A549 (cell line): ENCODE results near the gene HTRA2. TPM values are rescaled to one million over a fixed set of nuclear protein-coding genes. Genes with fewer than 3 reads are reported as not detected.

Experiments used
- ATAC-seq, 2 experiments: fragments of 200-7000 bp in 1 of 2; fragments of >200 bp in 1 of 2; cut with Nextera tagmentation in 1 of 2; cut with Tn5 transposase in 1 of 2; 3 replicates each; pipeline versions ENCODE4 v1.8.0 to v1.9.1; 2018 to 2020; ENCODE audit warnings: mild to moderate bottlenecking in 1 of 2, moderate library complexity in 1 of 2
- CTCF ChIA-PET: fragments of 300-600 bp; sonication (Branson Sonifier 250); formaldehyde crosslinking; extraction: SDS; loops from one replicate; lab custom pipeline; 2021; ENCODE audit warnings: antibody characterized with exemption, inconsistent platforms; lab: Yijun Ruan, JAX
- POLR2A ChIA-PET: fragments of 350-600 bp; formaldehyde crosslinking; extraction: SDS; loops from one replicate; lab custom pipeline; 2021; ENCODE audit warnings: antibody characterized with exemption, inconsistent platforms; lab: Yijun Ruan, JAX
- DNase-seq, 2 experiments: peaks; one replicate each; pipeline versions ENCODE4 v3.0.0 to v3.0.0-alpha.2; 2011 to 2016; ENCODE audit warnings: low read depth in 1 of 2, low spot score in 1 of 2
- FAIRE-seq: peaks from 2 replicates; lab custom pipeline; 2011; peaks lifted over from hg19 to GRCh38; lab: Jason Lieb, UNC
- H3K27ac ChIP-seq, 2 experiments: fragments of >200 bp; sonication (Bioruptor Twin); formaldehyde crosslinking; 3 replicates each; pipeline ENCODE4 v1.5.1; 2016 to 2017
- H3K4me1 ChIP-seq: fragments of >200 bp; sonication (Bioruptor Twin); formaldehyde crosslinking; 3 replicates; pipeline ENCODE4 v1.6.1; 2016
- H3K4me2 ChIP-seq: fragments of >200 bp; sonication (Bioruptor Twin); formaldehyde crosslinking; 3 replicates; pipeline ENCODE4 v1.6.1; 2016
- H3K4me3 ChIP-seq: fragments of >200 bp; sonication (Bioruptor Twin); formaldehyde crosslinking; 3 replicates; pipeline ENCODE4 v1.5.1; 2016
- H3K9me3 ChIP-seq: fragments of >200 bp; sonication (Bioruptor Twin); formaldehyde crosslinking; 3 replicates; pipeline ENCODE4 v1.6.1; 2016
- ATOH8 ChIP-seq: fragments of 250-450 bp; sonication (Bioruptor Pico); IDR thresholded peaks from 2 replicates; pipeline ENCODE4 v1.5.0; 2020; ENCODE audit warnings: low read depth, mild to moderate bottlenecking, moderate library complexity
- BHLHE40 ChIP-seq: IDR thresholded peaks from 2 replicates; pipeline ENCODE4 v1.6.1; 2012; ENCODE audit warnings: low read depth, low read length, inconsistent platforms
- CBX8 ChIP-seq: fragments of 200-600 bp; sonication (generic); IDR thresholded peaks from 2 replicates; pipeline ENCODE4 v1.6.1; 2016
- E2F6 ChIP-seq: IDR thresholded peaks from 2 replicates; pipeline ENCODE4 v1.6.1; 2012; ENCODE audit warnings: low read depth, borderline replicate concordance
- EHF ChIP-seq: fragments of 250-450 bp; sonication (Bioruptor Pico); IDR thresholded peaks from 2 replicates; pipeline ENCODE4 v1.5.0; 2020; ENCODE audit warnings: mild to moderate bottlenecking
- FOXS1 ChIP-seq: fragments of 250-450 bp; sonication (Bioruptor Pico); IDR thresholded peaks from 2 replicates; pipeline ENCODE4 v1.5.0; 2020; ENCODE audit warnings: mild to moderate bottlenecking, moderate library complexity
- HDAC2 ChIP-seq: fragments of 200-600 bp; sonication (generic); IDR thresholded peaks from 2 replicates; pipeline ENCODE4 v1.6.1; 2016
- HES2 ChIP-seq: fragments of >200 bp; sonication (Bioruptor Twin); formaldehyde crosslinking; IDR thresholded peaks from 2 replicates; pipeline ENCODE4 v1.6.1; 2016
- HOXA7 ChIP-seq: fragments of 250-450 bp; sonication (Bioruptor Pico); IDR thresholded peaks from 2 replicates; pipeline ENCODE4 v1.5.0; 2020; ENCODE audit warnings: mild to moderate bottlenecking, moderate library complexity
- JUN ChIP-seq, 2 experiments: fragments of >200 bp; sonication (Bioruptor Twin); formaldehyde crosslinking; IDR thresholded peaks; 2 replicates in 1 of 2; 3 replicates in 1 of 2; pipeline ENCODE4 v1.6.1; 2016 to 2017
- MAFK ChIP-seq: fragments of 450-650 bp; IDR thresholded peaks from 2 replicates; pipeline ENCODE4 v1.6.1; 2014; ENCODE audit not compliant: partially characterized antibody
- MAX ChIP-seq: IDR thresholded peaks from 2 replicates; pipeline ENCODE4 v1.6.1; 2012
- MAZ ChIP-seq: fragments of 150-350 bp; IDR thresholded peaks from 2 replicates; pipeline ENCODE4 v1.6.1; 2014; ENCODE audit warnings: antibody characterized with exemption, low read depth, low read length, borderline replicate concordance
- RAD21 ChIP-seq, 2 experiments: fragments of >200 bp in 1 of 2; sonication (Bioruptor Twin) in 1 of 2; formaldehyde crosslinking in 1 of 2; IDR thresholded peaks in 1 of 2; conservative IDR thresholded peaks in 1 of 2; 2 replicates in 1 of 2; 3 replicates in 1 of 2; pipeline ENCODE4 v1.6.1; 2012 to 2018; ENCODE audit warnings: inconsistent platforms in 1 of 2
- RCOR1 ChIP-seq: fragments of 150-350 bp; IDR thresholded peaks from 2 replicates; pipeline ENCODE4 v1.6.1; 2014; ENCODE audit warnings: antibody characterized with exemption, low read length, low read depth
- SREBF2 ChIP-seq: fragments of 450-650 bp; IDR thresholded peaks from 2 replicates; pipeline ENCODE4 v1.6.1; 2014; ENCODE audit warnings: mild to moderate bottlenecking, moderate library complexity
- TP53 ChIP-seq: fragments of 250-450 bp; sonication (Bioruptor Pico); IDR thresholded peaks from 2 replicates; pipeline ENCODE4 v1.5.0; 2021; ENCODE audit warnings: mild to moderate bottlenecking, moderate library complexity
- USF2 ChIP-seq: fragments of 450-650 bp; IDR thresholded peaks from 2 replicates; pipeline ENCODE4 v1.6.1; 2014; ENCODE audit warnings: antibody characterized with exemption
- WGBS: methylation state at CpG from one replicate; pipeline ENCODE4 v1.1.6; 2017; ENCODE audit errors: missing lambda C conversion rate; 5-methylcytosine and 5-hydroxymethylcytosine counted together
- polyA plus RNA-seq, 4 experiments: library from polyadenylated mRNA; depleted of rRNA in 3 of 4; stranded (reverse); fragments of >200 nt; fragmentation: RNase III in 1 of 4; extraction: RNeasy Plus Mini Kit Qiagen cat#74134 plus additional on column Dnase treatment in 1 of 4; gene quantifications; 2 replicates in 3 of 4; 3 replicates in 1 of 4; pipeline ENCODE4 v1.2.3, GENCODE V29; 2011 to 2017

The HTRA2 gene
- polyA plus RNA-seq, 2 of the 4 experiments (the other 2 are of a cell fraction), result 28.7 to 36.5 TPM

- ChIA-PET POLR2A (interaction anchor here (0.6 to 0.7 kb wide), 2 partner anchors 37 to 316 kb away, joined by 4 to 8 read pairs; no protein-coding TSS in a partner anchor), CTCF (interaction anchor here (1.5 to 1.7 kb wide), 2 partner anchors 17 to 32 kb away, joined by 4 to 8 read pairs; partner anchors contain the start of genes CCDC142 and TTC31)
- H3K27ac ChIP-seq, result peak within 1 kb of the TSS; percentile 58 to 84; a peak in 5 of 6 replicates
- H3K4me1 ChIP-seq, result peaks cover 6% of the 10 kb centered on the region; the same call in 1 of the 3 replicates
- no peaks in the 10 kb centered on the region for H3K9me3 ChIP-seq
- H3K4me2 ChIP-seq, result peak within 1 kb of the TSS; percentile 94
- FAIRE-seq (no peak), DNase-seq (peak in 1 of 2 experiments; percentile 51), ATAC-seq (peak; percentile 40 to 69)
- H3K4me3 ChIP-seq, result peak within 1 kb of the TSS; percentile 50
- WGBS, result 80% methylated on average over 58 of the region's 82 CpGs
- TF ChIP-seq JUN (IDR thresholded peaks at IDR 0.05) (0 out of 5 replicates have a peak, but pooled peaks of 1 of the 2 experiments have one; percentile 19), HDAC2 (no peak)
These were observed 15.1 kb upstream of the HTRA2 start, which contains the start of gene TLX2 for GRCh38 chr2:74514368-74515270. TLX2 (plus strand) TSS chr2:74514450; CDS start chr2:74514807, 357 bp downstream.

- TF ChIP-seq MAX, result no peak
- TF ChIP-seq CBX8, result no peak
- no peak for TF ChIP-seq MAZ
- no peak for TF ChIP-seq HES2
- no peak for TF ChIP-seq E2F6
- TF ChIP-seq BHLHE40, result no peak
- no peak for TF ChIP-seq EHF (CRISPR knock-in tag)
- no peak for TF ChIP-seq USF2
- no peak for TF ChIP-seq FOXS1 (CRISPR knock-in tag)
- no peak for TF ChIP-seq RAD21 (conservative IDR thresholded peaks at IDR 0.05 in 1 of 2, IDR thresholded peaks at IDR 0.05 in 1 of 2)
- TF ChIP-seq HOXA7, result no peak
- TF ChIP-seq MAFK, result no peak
- TF ChIP-seq RCOR1, result no peak
- no peak for TF ChIP-seq ATOH8 (CRISPR knock-in tag)
- TF ChIP-seq SREBF2, result no peak
- TF ChIP-seq TP53 (CRISPR knock-in tag), result no peak
- CTCF ChIA-PET, result interaction anchor here (1.5 to 1.7 kb wide), 2 partner anchors 16 to 33 kb away, joined by 4 to 8 read pairs; partner anchors contain the start of genes CCDC142 and TTC31
- ATAC-seq, result no peak
These were observed 14.3 kb upstream of the HTRA2 start for GRCh38 chr2:74515271-74515980.

More at GRCh38 chr2:74515271-74515980, 14.3 kb upstream of the HTRA2 start:
- Histone ChIP-seq H3K4me1 (peaks cover 6% of the 10 kb centered on the region; the same call in 1 of the 3 replicates), H3K9me3 (no peaks in the 10 kb centered on the region), H3K4me2 (no peak overlapping the region), H3K4me3 (no peak overlapping the region), H3K27ac (no peak overlapping the region)
- DNase-seq, result no peak
- POLR2A ChIA-PET, result no interaction called here
- WGBS, result 95% methylated on average over 60 of the region's 60 CpGs
- FAIRE-seq, result no peak
